Panc1 (cell line): Measurements from ENCODE around the gene TMUB1. TPM values are rescaled to one million over a fixed set of nuclear protein-coding genes. Genes with fewer than 3 reads are reported as not detected.

Source experiments
- ATAC-seq: fragments of 200-7000 bp; cut with Tn5 transposase; 2 replicates; pipeline ENCODE4 v1.9.1; 2020; ENCODE audit warnings: mild to moderate bottlenecking, moderate library complexity
- BruUV-seq: library from RNA; stranded (reverse); fragments of 400-500 nt; replicated peaks from 2 replicates; lab custom pipeline; 2021; lab: Mats Ljungman, UMichigan
- CTCF ChIA-PET: fragments of 300-600 bp; sonication (Branson Sonifier 250); formaldehyde crosslinking; loops from one replicate; lab custom pipeline; 2022; ENCODE audit warnings: antibody characterized with exemption; lab: Charles Lee
- POLR2A ChIA-PET: fragments of 300-600 bp; sonication (Branson Sonifier 250); formaldehyde crosslinking; loops from one replicate; lab custom pipeline; 2022; ENCODE audit warnings: antibody characterized with exemption; lab: Charles Lee
- DNase-seq: peaks from one replicate; pipeline ENCODE4 v3.0.0-alpha.2; 2010; ENCODE audit warnings: low read depth, low spot score
- H3K27ac ChIP-seq: 2 replicates; pipeline ENCODE4 v1.5.1; 2011; ENCODE audit warnings: mild to moderate bottlenecking, low read length, inconsistent platforms
- H3K27me3 ChIP-seq: fragments of 200-500 bp; sonication (Bioruptor generic); 2 replicates; pipeline ENCODE4 v1.6.0; 2014; ENCODE audit warnings: low read length, inconsistent platforms; ENCODE audit not compliant: control insufficient read depth, insufficient read depth
- H3K36me3 ChIP-seq: fragments of 200-500 bp; sonication (Bioruptor generic); 2 replicates; pipeline ENCODE4 v1.5.1; 2014; ENCODE audit warnings: inconsistent platforms, mild to moderate bottlenecking, low read length, moderate library complexity; ENCODE audit not compliant: control insufficient read depth, insufficient read depth
- H3K4me1 ChIP-seq: 2 replicates; pipeline ENCODE4 v1.5.1; 2011; ENCODE audit warnings: inconsistent platforms, mild to moderate bottlenecking, low read length, moderate library complexity; ENCODE audit not compliant: control insufficient read depth, insufficient read depth
- H3K4me3 ChIP-seq, 2 experiments: 2 replicates each; pipeline ENCODE4 v1.5.1; 2011 to 2012; ENCODE audit warnings: low read depth in 2 of 2, low read length in 2 of 2, mild to moderate bottlenecking in 2 of 2, inconsistent platforms in 1 of 2, moderate library complexity in 1 of 2
- H3K9me3 ChIP-seq: fragments of 200-500 bp; sonication (Bioruptor generic); 2 replicates; pipeline ENCODE4 v1.5.1; 2014; ENCODE audit warnings: low read depth, mild to moderate bottlenecking, inconsistent platforms, low read length, moderate library complexity; ENCODE audit not compliant: control insufficient read depth, insufficient read depth
- CTCF ChIP-seq: fragments of 450-650 bp; IDR thresholded peaks from 2 replicates; pipeline ENCODE4 v1.5.1; 2017; ENCODE audit warnings: mild to moderate bottlenecking
- POLR2AphosphoS5 ChIP-seq: IDR thresholded peaks from 2 replicates; pipeline ENCODE4 v1.6.1; 2012; ENCODE audit warnings: mild to moderate bottlenecking, low read depth, low read length, moderate library complexity
- REST ChIP-seq, 2 experiments: IDR thresholded peaks; 2 replicates each; pipeline ENCODE4 v1.6.1; 2011 to 2012; ENCODE audit warnings: low read depth in 2 of 2, control low read depth in 1 of 2, low read length in 1 of 2, mild to moderate bottlenecking in 1 of 2, moderate library complexity in 1 of 2; ENCODE audit not compliant: insufficient read depth in 1 of 2
- SIN3A ChIP-seq: IDR thresholded peaks from 2 replicates; pipeline ENCODE4 v1.6.1; 2012; ENCODE audit warnings: low read depth, mild to moderate bottlenecking, low read length, moderate library complexity, borderline replicate concordance; ENCODE audit not compliant: insufficient read depth
- TCF7L2 ChIP-seq: IDR thresholded peaks from 2 replicates; pipeline ENCODE4 v1.6.1; 2011; ENCODE audit warnings: mild to moderate bottlenecking, low read depth, low read length, inconsistent platforms
- in situ Hi-C: cut with HindIII; loops from 2 replicates; pipeline ENCODE4 v1.10.0; 2016; ENCODE audit warnings: low sequenced_read_pairs, low pct_unique_long_range_greater_than_20kb
- intact Hi-C: fragments of 100-400 bp; cut with micrococcal nuclease; formaldehyde crosslinking; loops from one replicate; pipeline ENCODE4 v1.10.0; 2022; ENCODE audit not compliant: unreplicated experiment
- total RNA-seq: library from RNA; stranded (reverse); gene quantifications from one replicate; pipeline ENCODE4 v1.2.1, GENCODE V29; 2021; ENCODE audit not compliant: unreplicated experiment

The TMUB1 gene
- total RNA-seq, 1 experiment from 2014 or later: 112 TPM

- in situ Hi-C loops: no loop called here
- Histone ChIP-seq H3K36me3 (peaks cover 7% of the 10 kb centered on the region), H3K9me3 (no peaks in the 10 kb centered on the region), H3K4me1 (peaks cover 41% of the 10 kb centered on the region), H3K27me3 (no peaks in the 10 kb centered on the region), H3K4me3 (peak overlapping the region; percentile 83 to 94), H3K27ac (peak overlapping the region; percentile 94)
- POLR2A ChIA-PET: interaction anchor here (0.6 to 0.7 kb wide), 5 partner anchors 16 to 31 kb away, joined by 3 to 8 read pairs (median 4); partner anchors contain the start of gene TMUB1
- peak; percentile 42 for ATAC-seq
- CTCF ChIA-PET: interaction anchor here (0.7 to 0.9 kb wide), 4 partner anchors 22 to 157 kb away, joined by 3 to 5 read pairs (median 4); no protein-coding TSS in a partner anchor
- intact Hi-C loops: no loop called here
- no peak for TF ChIP-seq REST (IDR thresholded peaks at IDR 0.05; ENCODE audit: insufficient read depth in 1 of 2, low read depth in 2 of 2, low read length in 1 of 2)
- TF ChIP-seq TCF7L2: peak; percentile 30; the same call in 1 of the 2 replicates
- peak; percentile 40; the same call in 1 of the 2 replicates for TF ChIP-seq SIN3A
- no peak; the same call in 1 of the 2 replicates for TF ChIP-seq CTCF
- peak; percentile 34 for TF ChIP-seq POLR2AphosphoS5
- BruUV-seq: TSS peak; percentile 63
- DNase-seq: no peak
Observed at GRCh38 chr7:151060416-151061212, 22.7 kb downstream of the TMUB1 start.

- intact Hi-C loops: no loop called here
- TF ChIP-seq REST (IDR thresholded peaks at IDR 0.05; ENCODE audit: insufficient read depth in 1 of 2, low read depth in 2 of 2, low read length in 1 of 2) (no peak), SIN3A (no peak), CTCF (no peak), TCF7L2 (no peak), POLR2AphosphoS5 (no peak)
- in situ Hi-C loops: no loop called here
- Histone ChIP-seq H3K9me3 (no peaks in the 10 kb centered on the region), H3K36me3 (peaks cover 5% of the 10 kb centered on the region), H3K4me1 (peaks cover 41% of the 10 kb centered on the region), H3K27me3 (no peaks in the 10 kb centered on the region), H3K27ac (peak overlapping the region; percentile 94), H3K4me3 (peak overlapping the region; percentile 83 to 94)
- CTCF ChIA-PET: interaction anchor here (0.7 kb wide), 1 partner anchor 22 kb away, joined by 3 read pairs; no protein-coding TSS in a partner anchor
- BruUV-seq: no TSS peak
- ATAC-seq (no peak), DNase-seq (no peak)
- POLR2A ChIA-PET: interaction anchor here (0.7 kb wide), 1 partner anchor 21 kb away, joined by 3 read pairs; no protein-coding TSS in a partner anchor
Observed at GRCh38 chr7:151060113-151060415, 23.2 kb downstream of the TMUB1 start.
